HG03354 (cell line): ENCODE results near the gene STK40.

ENCODE experiments used
- ATAC-seq: cut with Tn5 transposase; IDR thresholded peaks from one replicate; pipeline ENCODE4 v1.9.1; 2021; ENCODE audit warnings: mild to moderate bottlenecking; ENCODE audit not compliant: unreplicated experiment, poor library complexity, severe bottlenecking

The STK40 gene

GRCh38 chr1:36380143-36380619 lies 5.5 kb downstream of the STK40 start:
- no peak for ATAC-seq

DNA sequence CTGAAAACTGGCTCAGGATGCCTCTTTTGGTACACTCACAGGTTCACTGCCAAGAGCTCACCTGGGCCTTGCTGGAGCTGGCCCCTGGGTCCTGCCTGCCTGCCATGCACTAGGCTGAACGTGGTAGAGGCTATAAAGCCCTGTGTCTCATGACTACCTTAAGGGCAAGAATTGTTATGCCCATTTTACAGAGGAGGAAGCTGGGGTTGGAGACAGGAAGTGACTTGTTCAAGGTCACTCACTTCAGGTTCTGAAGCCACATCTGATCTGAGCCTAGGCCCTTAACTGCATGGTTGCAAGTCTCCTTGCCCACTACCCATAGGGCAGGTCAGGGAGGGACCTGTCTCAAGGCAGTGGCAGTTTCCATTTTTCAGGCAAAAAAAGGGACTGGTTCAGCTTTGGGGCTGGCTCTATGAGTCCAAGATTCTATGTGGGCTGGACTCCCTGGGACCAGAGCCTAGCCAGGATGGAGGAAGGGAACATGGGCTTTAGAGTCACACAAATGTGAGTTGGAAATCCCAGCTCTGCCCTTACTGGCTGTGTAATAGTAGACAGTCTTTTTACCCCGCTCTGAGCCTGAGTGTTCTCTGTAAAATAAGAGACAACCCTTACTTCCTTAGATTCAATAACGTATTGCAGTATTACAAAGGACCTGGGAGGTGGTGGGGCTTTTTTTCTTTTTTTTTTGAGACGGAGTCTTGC lies 7.8 kb downstream of the STK40 start:
- no peak for ATAC-seq

DNA sequence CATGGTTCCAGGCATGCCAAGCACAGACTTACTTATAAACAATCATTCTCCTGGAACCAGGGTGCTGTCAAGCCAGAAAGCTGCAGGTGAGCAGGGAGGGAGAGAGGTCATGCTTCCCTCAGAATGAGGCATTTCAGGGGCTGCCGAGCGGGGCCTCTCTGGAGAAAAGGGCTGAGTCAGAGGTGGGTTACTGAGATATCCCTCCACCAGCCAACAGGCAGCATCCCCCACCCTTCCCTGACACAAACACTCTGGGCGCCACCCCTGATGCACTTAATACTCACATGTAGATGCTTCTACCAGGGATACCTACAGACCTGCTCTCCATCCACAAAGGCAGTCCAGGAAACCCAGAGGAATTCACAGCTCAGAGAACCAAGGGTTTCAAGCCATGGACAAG lies 13.1 kb downstream of the STK40 start:
- no peak for ATAC-seq

DNA sequence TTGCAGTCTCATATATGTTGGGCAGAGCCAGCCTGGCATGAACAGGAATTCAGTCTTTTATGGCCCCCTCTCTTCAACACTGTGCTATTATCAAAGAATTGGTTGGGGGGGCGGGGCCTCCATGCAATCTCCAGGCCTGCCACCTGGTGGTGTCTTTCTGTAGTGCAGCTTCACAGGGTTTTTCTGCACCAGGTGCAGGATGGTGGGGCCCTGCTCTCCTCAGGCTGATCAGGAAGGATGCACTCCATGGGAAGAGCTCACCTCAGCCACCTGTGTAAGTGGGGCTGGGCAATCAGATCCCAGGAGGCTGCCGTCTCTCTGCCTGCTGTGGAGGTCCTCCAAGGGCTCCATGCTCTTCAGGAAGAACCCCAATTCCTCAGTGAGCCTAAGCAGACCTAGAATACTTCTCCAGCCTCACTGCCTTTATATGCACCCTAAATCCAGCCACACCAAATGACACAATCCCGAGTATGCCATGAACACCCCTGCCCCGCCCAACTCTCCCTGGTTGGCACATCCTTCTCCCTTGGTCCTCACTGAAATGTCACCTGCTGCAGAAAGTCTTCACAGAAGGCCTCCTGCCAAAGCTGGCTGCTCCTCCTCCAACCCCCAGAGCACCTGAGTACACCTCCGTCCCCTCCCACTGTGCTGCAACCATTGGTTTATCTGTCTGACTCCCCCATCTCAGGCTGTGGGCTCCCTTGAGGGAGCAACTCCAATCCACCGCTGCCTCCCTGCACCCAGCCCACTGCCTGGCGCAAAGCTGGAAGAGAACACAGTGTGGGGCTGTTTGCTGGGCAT lies 16.5 kb downstream of the STK40 start:
- ATAC-seq: peak; percentile 55

DNA sequence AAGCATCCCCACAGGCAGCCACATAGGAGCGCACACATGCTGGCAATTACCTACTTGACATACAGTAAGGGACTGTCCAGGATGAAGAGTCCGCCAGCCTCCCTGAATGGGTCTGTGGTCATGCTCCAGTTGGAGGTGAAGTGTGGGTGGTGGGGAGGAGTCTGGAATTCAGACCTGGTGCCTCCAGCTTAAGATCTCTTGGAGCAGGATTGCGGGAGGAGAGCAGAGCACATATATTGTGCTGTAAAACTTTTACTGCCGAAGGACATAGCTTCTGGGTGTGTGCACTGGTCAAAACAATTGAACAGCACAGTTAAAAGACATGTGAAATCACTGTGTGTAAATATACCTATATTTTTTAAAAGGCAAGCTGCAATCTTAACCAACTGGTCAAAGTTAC lies 17.9 kb downstream of the STK40 start:
- no peak for ATAC-seq

DNA sequence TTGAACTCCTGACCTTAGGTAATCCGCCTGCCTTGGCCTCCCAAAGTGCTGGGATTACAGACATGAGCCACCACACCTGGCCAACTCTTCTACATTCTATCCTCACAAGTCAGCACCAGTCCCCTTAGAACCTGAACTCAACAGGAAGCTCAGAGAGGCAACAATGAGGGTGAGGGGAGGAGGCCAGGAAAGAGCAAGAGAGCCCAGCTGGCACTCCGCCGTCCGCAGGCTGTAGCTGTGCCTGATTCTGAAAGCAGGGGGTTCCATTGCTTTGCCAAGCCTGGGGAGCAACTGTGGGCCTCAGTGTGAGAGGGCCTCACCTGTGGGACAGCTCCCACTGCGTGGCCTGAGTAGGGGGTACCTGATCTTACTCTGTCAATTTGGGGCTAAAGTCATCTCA lies 18.7 kb downstream of the STK40 start:
- ATAC-seq: no peak

GRCh38 chr1:36366091-36366661 lies 19.5 kb downstream of the STK40 start:
- ATAC-seq: no peak

DNA sequence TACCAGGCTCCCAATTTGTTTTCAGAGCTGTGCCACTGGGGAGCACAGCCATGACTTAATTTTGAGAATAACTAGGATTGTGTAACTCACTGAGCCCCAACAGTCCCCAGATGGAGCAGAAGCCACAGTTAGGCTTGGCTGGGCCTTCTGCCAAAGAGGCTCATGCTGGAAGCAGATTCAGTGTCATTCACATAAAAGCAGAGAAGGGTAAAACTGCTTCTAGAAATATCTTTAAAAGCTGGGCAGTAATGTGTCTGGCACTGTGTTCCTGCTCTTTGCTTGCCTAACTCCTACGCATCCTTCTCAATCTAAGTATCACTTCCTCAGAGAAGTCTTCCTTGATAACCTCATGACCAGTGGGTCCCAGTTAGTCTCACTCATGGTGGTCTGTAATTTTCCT lies 20.3 kb downstream of the STK40 start:
- no peak for ATAC-seq

DNA sequence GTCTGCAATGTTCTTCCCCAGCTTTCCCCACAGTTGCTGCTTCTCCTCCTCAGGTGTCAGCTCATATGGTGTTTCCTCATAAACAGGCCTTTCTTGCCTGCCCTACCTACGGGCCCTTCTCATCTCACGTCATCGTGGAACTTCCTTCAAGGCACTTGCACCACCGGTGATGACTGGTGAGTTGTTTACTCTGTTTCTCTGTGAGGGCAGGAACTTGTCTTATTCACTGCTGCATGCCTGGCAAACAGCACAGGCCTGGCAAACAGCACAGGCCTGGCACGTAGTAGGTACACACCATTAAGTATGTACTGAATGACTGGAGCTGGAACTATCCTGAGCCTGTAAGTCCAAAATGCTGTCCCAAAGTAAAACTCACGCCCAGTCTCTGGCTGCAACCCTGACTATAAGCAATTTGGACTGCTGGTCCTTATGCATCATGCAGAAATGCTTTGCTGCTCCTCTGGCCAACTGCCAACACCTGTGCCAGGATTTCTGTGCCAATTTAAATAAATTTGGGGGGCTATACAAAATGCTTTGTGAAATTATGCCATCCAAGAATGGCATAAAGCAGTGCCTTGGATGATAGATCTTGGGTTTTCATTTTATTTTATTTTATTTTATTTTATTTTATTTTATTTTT lies 25.7 kb downstream of the STK40 start:
- no peak for ATAC-seq

DNA sequence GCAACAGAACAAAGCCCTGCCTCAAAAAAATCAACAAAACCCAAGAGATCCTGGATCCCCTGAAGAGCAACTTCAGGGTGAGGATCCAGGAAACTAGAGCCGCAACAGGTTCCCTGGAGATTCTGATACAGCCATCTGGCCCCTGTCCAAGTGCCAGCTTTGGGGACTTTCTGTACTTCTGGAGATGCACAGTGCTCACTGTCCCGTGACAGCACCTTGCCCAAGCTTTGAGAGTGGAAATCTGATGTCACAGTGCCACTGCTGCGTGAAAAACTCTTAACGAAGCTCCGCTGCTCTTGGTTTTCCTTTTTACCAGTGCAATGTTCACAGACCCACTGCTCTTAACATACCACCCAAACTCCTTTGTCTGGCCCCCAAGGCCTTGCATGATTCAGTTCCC lies 26.3 kb downstream of the STK40 start:
- no peak for ATAC-seq

GRCh38 chr1:36358514-36359084 lies 27.1 kb downstream of the STK40 start:
- ATAC-seq: no peak

DNA sequence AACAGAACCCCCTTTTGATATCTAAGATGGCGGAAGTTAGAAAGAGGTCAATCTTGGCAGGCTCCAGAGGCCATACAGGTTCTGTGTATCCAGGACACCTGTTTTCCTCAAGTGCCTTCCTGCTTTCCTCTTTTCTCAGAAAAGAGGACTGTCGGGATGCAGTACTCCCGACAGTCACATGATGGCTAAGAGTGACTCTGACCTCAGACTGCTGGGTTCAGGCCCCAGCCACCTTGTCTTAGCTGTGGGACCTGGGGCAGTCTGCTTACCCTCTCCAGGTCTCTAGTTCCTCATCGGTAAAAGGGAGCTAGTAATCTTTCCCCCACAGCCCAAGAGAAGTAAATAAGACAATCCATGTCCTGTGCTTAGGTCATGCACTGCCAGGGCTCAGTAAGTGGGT lies 29.9 kb downstream of the STK40 start:
- ATAC-seq: no peak

DNA sequence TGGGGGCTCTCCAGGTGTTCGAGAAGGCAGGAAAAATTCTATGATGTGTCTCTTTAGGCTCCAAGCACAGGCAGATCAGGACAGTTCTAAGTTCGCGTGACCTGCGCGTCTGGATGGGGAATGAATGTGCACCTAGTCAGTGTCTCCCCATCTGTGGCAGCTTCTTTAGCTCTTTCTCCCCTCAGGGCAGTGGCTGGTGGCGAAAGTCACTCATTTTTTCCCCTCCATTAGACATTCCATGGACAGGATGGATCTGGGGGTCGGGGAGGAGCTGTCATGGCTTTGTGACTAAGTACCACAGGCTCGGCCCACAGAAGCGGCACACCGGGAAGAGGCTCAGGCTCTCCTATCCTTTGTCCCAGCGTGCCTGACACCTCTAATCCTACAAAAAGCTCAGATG lies 31.2 kb downstream of the STK40 start:
- ATAC-seq: no peak

DNA sequence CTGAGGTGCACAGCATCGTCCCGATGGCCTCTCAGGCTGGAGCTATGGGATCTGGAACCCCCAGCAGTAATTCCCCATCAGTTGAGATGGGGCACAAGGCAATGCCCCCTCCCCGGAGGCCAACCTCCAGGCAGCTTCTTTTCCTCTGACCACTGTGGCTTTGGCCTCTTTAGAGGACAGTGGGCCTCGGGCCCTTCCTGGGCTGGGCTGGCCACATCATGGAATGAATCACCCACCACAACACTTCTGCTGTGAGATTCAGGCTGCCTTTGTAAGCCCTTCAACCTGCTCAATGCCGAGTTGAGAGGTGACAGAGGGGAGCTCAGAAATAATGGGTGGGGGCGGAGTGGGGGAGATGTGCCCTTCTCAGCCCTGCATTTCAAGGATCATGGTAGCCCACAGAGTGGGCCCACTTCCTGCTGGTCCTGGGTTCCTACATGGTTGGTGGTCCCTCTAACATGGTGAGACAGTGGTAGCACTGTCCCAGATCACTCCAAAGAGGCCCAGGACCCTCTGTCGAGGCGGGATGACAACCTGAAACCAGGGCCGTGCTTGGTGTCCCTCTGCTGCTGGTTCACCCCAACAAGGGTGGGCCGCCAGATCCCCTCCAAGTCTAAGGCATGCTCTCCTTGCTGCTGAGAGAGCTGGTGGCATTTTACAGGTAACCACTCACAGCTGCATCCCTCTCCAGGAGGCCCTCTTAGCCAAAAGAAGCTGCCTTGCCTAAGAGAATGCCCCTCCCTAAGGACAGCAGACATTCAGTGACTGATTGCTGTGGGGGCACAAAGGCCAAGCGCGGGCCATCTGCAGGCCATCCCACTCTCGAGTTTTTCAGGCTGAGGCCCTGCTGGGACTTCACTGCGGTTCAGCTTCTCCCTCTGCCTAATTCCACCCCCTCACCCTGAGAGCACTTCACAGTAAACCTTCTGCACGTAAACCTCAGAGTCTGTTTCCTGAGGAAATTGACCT lies 32.5 kb downstream of the STK40 start:
- ATAC-seq: no peak

DNA sequence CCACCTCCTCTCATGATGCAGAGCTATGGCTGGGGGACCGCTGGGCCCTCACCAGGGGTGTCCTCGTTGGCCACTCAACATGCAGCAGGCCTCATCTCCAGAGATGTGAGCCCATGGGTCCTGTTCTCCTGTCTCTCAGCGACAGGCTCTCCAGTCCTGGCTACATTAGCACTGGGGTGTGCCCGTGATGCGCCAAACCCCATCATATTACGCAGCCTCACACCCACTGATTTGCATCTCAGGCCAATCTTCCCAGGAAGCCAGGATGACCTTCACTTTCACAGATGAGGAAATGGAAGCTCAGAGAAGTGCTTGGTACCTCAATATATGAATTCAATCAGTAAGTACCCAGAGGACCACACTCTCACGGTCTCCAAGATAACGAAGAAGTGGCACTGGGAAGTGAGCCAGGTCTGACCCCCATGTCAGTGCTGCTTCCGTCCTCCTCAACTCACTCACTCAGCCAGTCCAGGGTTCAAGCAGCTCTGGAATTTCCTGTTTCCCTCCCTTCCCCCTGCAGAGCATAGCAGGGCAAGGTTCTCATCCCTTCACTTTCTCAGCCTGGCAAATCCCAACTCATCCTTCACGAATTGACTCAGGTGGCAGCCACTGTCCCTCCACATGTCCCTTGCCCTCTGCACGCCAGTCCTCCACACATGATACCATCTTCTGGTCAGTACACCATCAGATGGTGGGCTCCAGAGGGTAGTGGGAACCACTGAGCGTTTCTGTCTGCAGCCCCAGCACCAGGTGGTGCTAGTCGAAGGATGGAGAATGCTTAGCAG lies 33.4 kb downstream of the STK40 start:
- no peak for ATAC-seq

DNA sequence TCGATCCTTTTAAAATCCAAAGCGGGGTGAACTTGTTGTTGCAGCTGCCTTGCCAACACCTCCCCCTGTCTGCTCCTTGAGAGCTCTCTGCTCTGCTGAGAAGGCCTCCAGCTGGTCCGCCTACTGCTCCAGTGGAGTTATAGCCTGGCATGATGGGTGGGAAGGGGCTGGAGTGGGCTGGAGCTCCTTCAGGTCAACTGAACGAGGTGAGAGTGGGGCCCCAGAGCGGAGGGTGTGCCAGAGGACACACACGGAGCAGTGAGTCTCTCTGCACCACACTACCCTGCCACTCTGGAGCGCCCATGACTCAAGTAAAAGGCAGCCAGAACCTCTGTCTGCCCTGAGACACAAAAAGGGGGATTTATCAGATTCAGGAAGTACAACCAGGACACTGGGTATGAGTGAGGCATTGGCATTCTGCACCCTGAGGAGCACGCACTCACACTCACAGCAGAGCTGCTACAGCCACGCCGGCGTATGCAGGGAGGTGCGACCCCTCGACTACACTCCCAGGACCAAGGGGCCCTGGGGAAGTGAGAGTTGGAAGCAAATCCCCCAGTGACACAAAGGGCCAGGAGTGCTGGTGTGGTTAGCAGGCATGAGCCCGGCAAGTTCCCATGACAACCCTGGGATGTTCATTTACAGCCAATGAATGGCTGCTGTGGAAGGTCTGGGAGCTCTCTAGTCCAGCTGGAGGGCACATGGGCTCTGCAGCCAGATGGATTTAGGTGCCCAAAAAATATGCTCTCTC lies 34.3 kb downstream of the STK40 start:
- ATAC-seq: no peak

DNA sequence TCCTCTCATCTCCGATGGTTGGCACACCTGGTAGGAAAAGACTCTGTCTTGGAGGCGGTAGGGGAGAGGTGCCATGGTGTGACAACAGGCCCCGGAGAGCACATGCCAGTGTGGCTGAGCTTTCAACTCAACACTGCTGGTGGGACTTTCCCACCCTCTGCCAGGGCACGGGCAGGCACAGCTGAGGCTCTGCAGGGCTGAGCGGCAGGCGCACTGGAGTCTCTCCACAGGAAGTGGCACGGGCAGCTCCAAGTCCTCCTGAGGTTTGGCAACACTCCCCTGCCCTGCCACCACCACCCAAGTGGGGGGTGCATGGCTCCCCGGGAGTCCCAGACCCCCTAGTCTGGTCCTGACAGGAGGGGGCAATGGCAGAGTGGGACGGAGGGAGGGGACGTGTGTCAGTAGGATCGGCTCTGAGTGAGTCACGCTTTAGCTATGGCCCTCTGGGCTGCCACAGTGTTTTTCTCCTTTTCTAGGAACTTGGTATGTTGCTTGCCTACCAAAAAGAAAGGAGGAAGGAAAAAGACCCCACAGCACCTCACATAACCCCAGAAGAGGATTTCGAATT lies 35.0 kb downstream of the STK40 start:
- ATAC-seq: no peak
